NCI-H128 (cell line): ENCODE measurements around the gene DAB1.

ENCODE experiments used
- DNase-seq: peaks from one replicate; lab custom pipeline; 2025; ENCODE audit not compliant: unreplicated experiment; lab: John Stamatoyannopoulos, UW

DAB1 gene

GRCh38 chr1:57041901-57042300, 382.0 kb downstream of the DAB1 start:
- DNase-seq: no peak

- DNase-seq: no peak
Measured at GRCh38 chr1:57040811-57041210, 383.0 kb downstream of the DAB1 start.

GRCh38 chr1:57036641-57037579, 386.9 kb downstream of the DAB1 start:
- DNase-seq: no peak

GRCh38 chr1:57034713-57035112, 389.1 kb downstream of the DAB1 start:
- no peak for DNase-seq

- no peak for DNase-seq
Measured at GRCh38 chr1:57033222-57034001, 390.4 kb downstream of the DAB1 start.

- DNase-seq: no peak
Measured at GRCh38 chr1:57026624-57027354, 397.1 kb downstream of the DAB1 start.

- no peak for DNase-seq
Measured at GRCh38 chr1:57024855-57025254, 399.0 kb downstream of the DAB1 start.

- DNase-seq: no peak
Measured at GRCh38 chr1:57024428-57024827, 399.4 kb downstream of the DAB1 start.

- no peak for DNase-seq
Measured at GRCh38 chr1:57020216-57020615, 403.6 kb downstream of the DAB1 start.

- DNase-seq: peak; percentile 85
Measured at GRCh38 chr1:57019236-57019839, 404.5 kb downstream of the DAB1 start.

- no peak for DNase-seq
Measured at GRCh38 chr1:57018119-57018518, 405.7 kb downstream of the DAB1 start.

- DNase-seq: no peak
Measured at GRCh38 chr1:57017717-57018116, 406.1 kb downstream of the DAB1 start.

GRCh38 chr1:57017200-57017599, 406.7 kb downstream of the DAB1 start:
- DNase-seq: no peak

GRCh38 chr1:57015071-57015470, 408.8 kb downstream of the DAB1 start:
- DNase-seq: no peak

GRCh38 chr1:57013522-57013921, 410.3 kb downstream of the DAB1 start:
- no peak for DNase-seq

- no peak for DNase-seq
Measured at GRCh38 chr1:57012315-57012714, 411.5 kb downstream of the DAB1 start.

GRCh38 chr1:57010511-57010910, 413.3 kb downstream of the DAB1 start:
- DNase-seq: no peak

- DNase-seq: no peak
Measured at GRCh38 chr1:57007948-57008347, 415.9 kb downstream of the DAB1 start.

GRCh38 chr1:57007472-57007871, 416.4 kb downstream of the DAB1 start:
- DNase-seq: no peak

GRCh38 chr1:57003398-57004139, 420.3 kb downstream of the DAB1 start:
- DNase-seq: no peak
